ENCODE data around the gene SCO1.

DNA sequence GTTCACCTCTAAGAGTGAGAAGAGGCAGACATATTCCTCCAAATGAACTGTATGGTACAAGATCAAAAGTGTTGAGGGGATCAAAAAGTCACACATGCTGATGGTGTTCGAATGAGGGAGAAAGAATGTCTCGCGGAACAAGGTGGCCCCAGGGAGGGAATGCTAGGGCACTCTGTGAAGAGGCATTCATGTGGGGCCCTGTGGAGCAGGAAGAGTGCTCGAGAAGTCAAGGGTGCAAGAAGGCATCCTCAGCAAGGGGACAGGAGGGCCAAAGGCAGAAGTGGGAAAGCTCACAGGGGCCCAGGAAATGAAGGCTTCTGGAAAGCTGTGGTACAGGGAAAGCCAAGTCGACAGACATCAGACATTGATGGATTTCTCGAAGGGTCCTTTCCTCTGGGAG lies 34.1 kb downstream of the SCO1 start:
- TF ChIP-seq, protein P1, sequence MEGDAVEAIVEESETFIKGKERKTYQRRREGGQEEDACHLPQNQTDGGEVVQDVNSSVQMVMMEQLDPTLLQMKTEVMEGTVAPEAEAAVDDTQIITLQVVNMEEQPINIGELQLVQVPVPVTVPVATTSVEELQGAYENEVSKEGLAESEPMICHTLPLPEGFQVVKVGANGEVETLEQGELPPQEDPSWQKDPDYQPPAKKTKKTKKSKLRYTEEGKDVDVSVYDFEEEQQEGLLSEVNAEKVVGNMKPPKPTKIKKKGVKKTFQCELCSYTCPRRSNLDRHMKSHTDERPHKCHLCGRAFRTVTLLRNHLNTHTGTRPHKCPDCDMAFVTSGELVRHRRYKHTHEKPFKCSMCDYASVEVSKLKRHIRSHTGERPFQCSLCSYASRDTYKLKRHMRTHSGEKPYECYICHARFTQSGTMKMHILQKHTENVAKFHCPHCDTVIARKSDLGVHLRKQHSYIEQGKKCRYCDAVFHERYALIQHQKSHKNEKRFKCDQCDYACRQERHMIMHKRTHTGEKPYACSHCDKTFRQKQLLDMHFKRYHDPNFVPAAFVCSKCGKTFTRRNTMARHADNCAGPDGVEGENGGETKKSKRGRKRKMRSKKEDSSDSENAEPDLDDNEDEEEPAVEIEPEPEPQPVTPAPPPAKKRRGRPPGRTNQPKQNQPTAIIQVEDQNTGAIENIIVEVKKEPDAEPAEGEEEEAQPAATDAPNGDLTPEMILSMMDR (IDR thresholded peaks at IDR 0.05) = no peak
- TF ChIP-seq POLR2A (IDR thresholded peaks at IDR 0.05) = no peak

All from lower leg skin (tissue), 3 donors.